ENCODE data around the gene CACNG8.
"Not testable (repeated sequence)": the region's sequence is repeated elsewhere in the genome, so short reads cannot be mapped to it uniquely, and the experiment has no call there.

The CACNG8 gene

DNA sequence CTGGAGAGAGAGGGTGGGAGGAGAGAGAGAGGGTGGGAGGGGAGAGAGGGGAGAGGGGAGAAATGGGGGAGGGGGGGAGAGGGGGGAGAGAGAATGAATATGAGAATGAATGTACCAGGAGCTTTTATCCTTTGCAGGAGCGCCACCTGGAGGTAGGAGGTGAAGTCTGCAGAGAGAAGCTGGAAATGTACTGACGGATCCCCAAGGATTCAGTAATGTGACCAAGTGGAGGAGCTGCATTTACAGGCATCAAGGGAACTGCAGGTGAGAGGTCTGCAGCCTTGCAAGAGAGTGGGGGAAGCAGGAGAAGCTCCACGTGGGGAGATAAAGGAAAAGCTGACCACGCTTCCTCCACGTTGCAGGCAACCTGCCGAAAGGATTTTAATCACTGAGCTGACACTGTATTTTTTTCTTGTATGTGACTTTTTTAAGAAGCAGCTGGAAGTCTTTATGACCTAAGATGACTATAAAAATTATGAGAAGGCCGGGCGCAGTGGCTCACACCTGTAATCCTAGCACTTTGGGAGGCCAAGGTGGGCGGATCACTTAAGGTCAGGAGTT is 67.3 kb downstream of the CACNG8 start:
- Histone ChIP-seq H3K27me3 (peaks cover 0 to 20% of the 10 kb centered on the region in 2 donors), H3K36me3 (no peaks in the 10 kb centered on the region), H3K4me1 (no peaks in the 10 kb centered on the region), H3K9me3 (no peaks in the 10 kb centered on the region), H3K27ac (no peak overlapping the region), H3K4me3 (no peak overlapping the region)
- intact Hi-C loops (cut with DNase I; ENCODE audit: low total_unique reads), result no loop called here
- peak in 1 of 2 donors; percentile 48 for DNase-seq
- TF ChIP-seq, protein P1, sequence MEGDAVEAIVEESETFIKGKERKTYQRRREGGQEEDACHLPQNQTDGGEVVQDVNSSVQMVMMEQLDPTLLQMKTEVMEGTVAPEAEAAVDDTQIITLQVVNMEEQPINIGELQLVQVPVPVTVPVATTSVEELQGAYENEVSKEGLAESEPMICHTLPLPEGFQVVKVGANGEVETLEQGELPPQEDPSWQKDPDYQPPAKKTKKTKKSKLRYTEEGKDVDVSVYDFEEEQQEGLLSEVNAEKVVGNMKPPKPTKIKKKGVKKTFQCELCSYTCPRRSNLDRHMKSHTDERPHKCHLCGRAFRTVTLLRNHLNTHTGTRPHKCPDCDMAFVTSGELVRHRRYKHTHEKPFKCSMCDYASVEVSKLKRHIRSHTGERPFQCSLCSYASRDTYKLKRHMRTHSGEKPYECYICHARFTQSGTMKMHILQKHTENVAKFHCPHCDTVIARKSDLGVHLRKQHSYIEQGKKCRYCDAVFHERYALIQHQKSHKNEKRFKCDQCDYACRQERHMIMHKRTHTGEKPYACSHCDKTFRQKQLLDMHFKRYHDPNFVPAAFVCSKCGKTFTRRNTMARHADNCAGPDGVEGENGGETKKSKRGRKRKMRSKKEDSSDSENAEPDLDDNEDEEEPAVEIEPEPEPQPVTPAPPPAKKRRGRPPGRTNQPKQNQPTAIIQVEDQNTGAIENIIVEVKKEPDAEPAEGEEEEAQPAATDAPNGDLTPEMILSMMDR (IDR thresholded peaks at IDR 0.05), result peak; percentile 24 to 47

- no peak for DNase-seq
- Histone ChIP-seq H3K4me1 (no peaks in the 10 kb centered on the region), H3K27me3 (peaks cover 0 to 20% of the 10 kb centered on the region in 2 donors), H3K9me3 (no peaks in the 10 kb centered on the region), H3K27ac (no peak overlapping the region), H3K4me3 (no peak overlapping the region), H3K36me3 (no peaks in the 10 kb centered on the region)
- TF ChIP-seq, protein P1 (IDR thresholded peaks at IDR 0.05), result no peak
- intact Hi-C loops (cut with DNase I; ENCODE audit: low total_unique reads), result no loop called here
These were observed 68.3 kb downstream of the CACNG8 start for GRCh38 chr19:54030895-54031586.

- TF ChIP-seq, protein P1 (IDR thresholded peaks at IDR 0.05), result no peak
- no peaks in the 10 kb centered on the region for H3K36me3 ChIP-seq
- no peak for DNase-seq
- H3K4me1 ChIP-seq, result no peaks in the 10 kb centered on the region
- H3K27ac ChIP-seq, result no peak overlapping the region
- intact Hi-C loops (cut with DNase I; ENCODE audit: low total_unique reads), result no loop called here
- H3K27me3 ChIP-seq, result no peaks in the 10 kb centered on the region
- no peak overlapping the region for H3K4me3 ChIP-seq
- H3K9me3 ChIP-seq, result no peaks in the 10 kb centered on the region
These were observed 72.8 kb downstream of the CACNG8 start for GRCh38 chr19:54035215-54036178.

DNA sequence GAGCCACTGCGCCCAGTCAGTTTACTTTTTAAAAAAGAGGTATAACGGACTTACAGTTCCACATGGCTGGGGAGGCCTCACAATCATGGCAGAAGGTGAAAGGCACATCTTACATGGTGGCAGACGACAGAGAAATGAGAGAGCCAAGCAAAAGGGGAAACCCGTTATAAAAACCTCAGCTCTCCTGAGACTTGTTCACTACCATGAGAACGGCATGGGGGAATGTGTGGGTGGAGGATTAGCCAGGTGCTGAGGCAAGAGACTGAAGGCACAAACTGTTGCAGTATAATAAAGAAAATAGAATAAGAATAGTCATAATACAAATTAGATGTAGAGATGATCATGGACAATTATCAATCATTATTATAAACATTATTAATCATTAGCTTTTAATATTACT is 73.8 kb downstream of the CACNG8 start:
- H3K4me3 ChIP-seq; intact Hi-C loops (cut with DNase I; ENCODE audit: low total_unique reads); DNase-seq; H3K4me1 ChIP-seq; H3K9me3 ChIP-seq; H3K36me3 ChIP-seq; H3K27me3 ChIP-seq; H3K27ac ChIP-seq: not testable (repeated sequence)

Data from tibial artery (tissue), 4 donors.